ENCODE results near the gene KLHL15.
"Not testable (repeated sequence)": the region's sequence is repeated elsewhere in the genome, so short reads cannot be mapped to it uniquely, and the experiment has no call there.

The KLHL15 gene

GRCh38 chrX:24027086-24027485 is at the start of gene KLHL15:
Gene KLHL15, minus strand, starts transcription at chrX:24027186. Its CDS starts 20,493 bp downstream, at chrX:24006693.
- no peak for DNase-seq (ENCODE audit: low spot score)

- DNase-seq (ENCODE audit: low spot score), result no peak
These were observed 42.9 kb upstream of the KLHL15 start for GRCh38 chrX:24069877-24070276.

GRCh38 chrX:24063488-24063887 is 36.5 kb upstream of the KLHL15 start:
- DNase-seq (ENCODE audit: low spot score), result no peak

GRCh38 chrX:24055043-24055356 is 28.0 kb upstream of the KLHL15 start:
- no peak for DNase-seq (ENCODE audit: low spot score)

GRCh38 chrX:24054182-24055042 is 27.4 kb upstream of the KLHL15 start, which contains the start of gene EIF2S3:
Gene EIF2S3, plus strand, starts transcription at chrX:24054956. Its CDS starts 13 bp downstream, at chrX:24054969.
- peak; percentile 93 for DNase-seq (ENCODE audit: low spot score)

GRCh38 chrX:24050522-24051318 is 23.7 kb upstream of the KLHL15 start:
- not testable (repeated sequence) for DNase-seq (ENCODE audit: low spot score)

- DNase-seq (ENCODE audit: low spot score), result not testable (repeated sequence)
These were observed 22.7 kb upstream of the KLHL15 start for GRCh38 chrX:24049643-24050042.

- DNase-seq (ENCODE audit: low spot score), result not testable (repeated sequence)
These were observed 19.1 kb upstream of the KLHL15 start for GRCh38 chrX:24046060-24046459.

GRCh38 chrX:24037729-24038128 is 10.7 kb upstream of the KLHL15 start:
- no peak for DNase-seq (ENCODE audit: low spot score)

GRCh38 chrX:24034485-24034884 is 7.5 kb upstream of the KLHL15 start:
- DNase-seq (ENCODE audit: low spot score), result no peak

- no peak for DNase-seq (ENCODE audit: low spot score)
These were observed 3.6 kb upstream of the KLHL15 start for GRCh38 chrX:24030597-24030996.

- DNase-seq (ENCODE audit: low spot score), result no peak
These were observed 999 bp upstream of the KLHL15 start for GRCh38 chrX:24027985-24028384.

GRCh38 chrX:24026432-24026831 is 554 bp downstream of the KLHL15 start:
- peak; percentile 11 for DNase-seq (ENCODE audit: low spot score)

- no peak for DNase-seq (ENCODE audit: low spot score)
These were observed 1.1 kb downstream of the KLHL15 start for GRCh38 chrX:24025741-24026403.

- peak; percentile 95 for DNase-seq (ENCODE audit: low spot score)
These were observed 1.9 kb downstream of the KLHL15 start for GRCh38 chrX:24024819-24025740.

- DNase-seq (ENCODE audit: low spot score), result no peak
These were observed 2.9 kb downstream of the KLHL15 start for GRCh38 chrX:24023972-24024669.

GRCh38 chrX:24023544-24023943 is 3.4 kb downstream of the KLHL15 start:
- no peak for DNase-seq (ENCODE audit: low spot score)

GRCh38 chrX:24020306-24020876 is 6.6 kb downstream of the KLHL15 start:
- no peak for DNase-seq (ENCODE audit: low spot score)

GRCh38 chrX:24019448-24019847 is 7.5 kb downstream of the KLHL15 start:
- DNase-seq (ENCODE audit: low spot score), result no peak

- DNase-seq (ENCODE audit: low spot score), result no peak
These were observed 8.2 kb downstream of the KLHL15 start for GRCh38 chrX:24018809-24019208.

Data from GM03348 (cell line).